Measurements from ENCODE around the gene TEX19. TPM values are rescaled to one million over a fixed set of nuclear protein-coding genes. Genes with fewer than 3 reads are reported as not detected.
A peak's percentile ranks its signal among the peaks of the same experiment; 100 is the strongest.

Gene TEX19
- total and polyA plus RNA-seq, 9 of the 15 experiments (the other 6 are each of a cell fraction or from before 2014, with no cell fraction given) = 0.10 to 4.9 (median 1.9) TPM

DNA sequence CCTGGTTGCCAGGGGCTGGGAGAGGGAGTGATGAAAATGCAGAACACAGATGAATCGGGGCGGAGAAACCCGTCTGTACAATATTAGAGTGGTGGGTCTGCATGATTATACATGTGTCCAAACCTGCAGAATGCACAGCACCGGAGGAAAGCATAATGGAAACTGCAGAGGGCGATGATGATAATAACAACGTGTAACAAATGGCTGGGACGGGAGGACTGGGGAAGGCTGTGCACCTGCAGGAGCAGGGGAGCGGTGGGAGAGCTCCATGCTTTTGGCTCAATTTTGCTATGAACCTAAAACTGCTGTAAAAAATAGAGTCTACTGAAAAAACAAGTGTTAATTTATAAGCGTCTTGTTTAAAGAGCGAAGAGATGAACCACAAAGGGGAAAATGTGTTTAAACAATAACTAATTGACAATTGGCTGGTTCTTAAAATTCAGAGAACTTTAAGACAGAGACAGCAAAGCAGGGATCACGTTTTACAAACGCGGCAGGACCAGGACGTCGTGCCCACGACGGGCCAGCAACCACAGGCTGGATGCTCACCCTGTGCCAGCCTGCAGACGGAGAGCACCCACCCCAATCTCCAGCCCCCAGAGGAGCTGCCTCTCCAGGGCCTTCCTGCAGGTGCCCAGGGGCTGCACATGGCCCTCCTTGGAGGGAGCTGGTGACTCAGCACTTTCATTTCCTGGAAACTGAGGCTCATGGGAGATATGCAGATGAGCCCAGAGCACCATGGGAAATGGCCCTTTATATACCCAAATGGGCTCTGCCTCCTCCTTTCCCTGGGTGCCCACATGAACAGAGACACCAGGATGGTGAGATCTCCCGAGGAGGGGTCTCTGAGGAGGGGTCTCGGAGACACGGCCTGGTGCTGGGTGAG, at the start of gene TEX19 (continued):
- TF ChIP-seq, protein P1, sequence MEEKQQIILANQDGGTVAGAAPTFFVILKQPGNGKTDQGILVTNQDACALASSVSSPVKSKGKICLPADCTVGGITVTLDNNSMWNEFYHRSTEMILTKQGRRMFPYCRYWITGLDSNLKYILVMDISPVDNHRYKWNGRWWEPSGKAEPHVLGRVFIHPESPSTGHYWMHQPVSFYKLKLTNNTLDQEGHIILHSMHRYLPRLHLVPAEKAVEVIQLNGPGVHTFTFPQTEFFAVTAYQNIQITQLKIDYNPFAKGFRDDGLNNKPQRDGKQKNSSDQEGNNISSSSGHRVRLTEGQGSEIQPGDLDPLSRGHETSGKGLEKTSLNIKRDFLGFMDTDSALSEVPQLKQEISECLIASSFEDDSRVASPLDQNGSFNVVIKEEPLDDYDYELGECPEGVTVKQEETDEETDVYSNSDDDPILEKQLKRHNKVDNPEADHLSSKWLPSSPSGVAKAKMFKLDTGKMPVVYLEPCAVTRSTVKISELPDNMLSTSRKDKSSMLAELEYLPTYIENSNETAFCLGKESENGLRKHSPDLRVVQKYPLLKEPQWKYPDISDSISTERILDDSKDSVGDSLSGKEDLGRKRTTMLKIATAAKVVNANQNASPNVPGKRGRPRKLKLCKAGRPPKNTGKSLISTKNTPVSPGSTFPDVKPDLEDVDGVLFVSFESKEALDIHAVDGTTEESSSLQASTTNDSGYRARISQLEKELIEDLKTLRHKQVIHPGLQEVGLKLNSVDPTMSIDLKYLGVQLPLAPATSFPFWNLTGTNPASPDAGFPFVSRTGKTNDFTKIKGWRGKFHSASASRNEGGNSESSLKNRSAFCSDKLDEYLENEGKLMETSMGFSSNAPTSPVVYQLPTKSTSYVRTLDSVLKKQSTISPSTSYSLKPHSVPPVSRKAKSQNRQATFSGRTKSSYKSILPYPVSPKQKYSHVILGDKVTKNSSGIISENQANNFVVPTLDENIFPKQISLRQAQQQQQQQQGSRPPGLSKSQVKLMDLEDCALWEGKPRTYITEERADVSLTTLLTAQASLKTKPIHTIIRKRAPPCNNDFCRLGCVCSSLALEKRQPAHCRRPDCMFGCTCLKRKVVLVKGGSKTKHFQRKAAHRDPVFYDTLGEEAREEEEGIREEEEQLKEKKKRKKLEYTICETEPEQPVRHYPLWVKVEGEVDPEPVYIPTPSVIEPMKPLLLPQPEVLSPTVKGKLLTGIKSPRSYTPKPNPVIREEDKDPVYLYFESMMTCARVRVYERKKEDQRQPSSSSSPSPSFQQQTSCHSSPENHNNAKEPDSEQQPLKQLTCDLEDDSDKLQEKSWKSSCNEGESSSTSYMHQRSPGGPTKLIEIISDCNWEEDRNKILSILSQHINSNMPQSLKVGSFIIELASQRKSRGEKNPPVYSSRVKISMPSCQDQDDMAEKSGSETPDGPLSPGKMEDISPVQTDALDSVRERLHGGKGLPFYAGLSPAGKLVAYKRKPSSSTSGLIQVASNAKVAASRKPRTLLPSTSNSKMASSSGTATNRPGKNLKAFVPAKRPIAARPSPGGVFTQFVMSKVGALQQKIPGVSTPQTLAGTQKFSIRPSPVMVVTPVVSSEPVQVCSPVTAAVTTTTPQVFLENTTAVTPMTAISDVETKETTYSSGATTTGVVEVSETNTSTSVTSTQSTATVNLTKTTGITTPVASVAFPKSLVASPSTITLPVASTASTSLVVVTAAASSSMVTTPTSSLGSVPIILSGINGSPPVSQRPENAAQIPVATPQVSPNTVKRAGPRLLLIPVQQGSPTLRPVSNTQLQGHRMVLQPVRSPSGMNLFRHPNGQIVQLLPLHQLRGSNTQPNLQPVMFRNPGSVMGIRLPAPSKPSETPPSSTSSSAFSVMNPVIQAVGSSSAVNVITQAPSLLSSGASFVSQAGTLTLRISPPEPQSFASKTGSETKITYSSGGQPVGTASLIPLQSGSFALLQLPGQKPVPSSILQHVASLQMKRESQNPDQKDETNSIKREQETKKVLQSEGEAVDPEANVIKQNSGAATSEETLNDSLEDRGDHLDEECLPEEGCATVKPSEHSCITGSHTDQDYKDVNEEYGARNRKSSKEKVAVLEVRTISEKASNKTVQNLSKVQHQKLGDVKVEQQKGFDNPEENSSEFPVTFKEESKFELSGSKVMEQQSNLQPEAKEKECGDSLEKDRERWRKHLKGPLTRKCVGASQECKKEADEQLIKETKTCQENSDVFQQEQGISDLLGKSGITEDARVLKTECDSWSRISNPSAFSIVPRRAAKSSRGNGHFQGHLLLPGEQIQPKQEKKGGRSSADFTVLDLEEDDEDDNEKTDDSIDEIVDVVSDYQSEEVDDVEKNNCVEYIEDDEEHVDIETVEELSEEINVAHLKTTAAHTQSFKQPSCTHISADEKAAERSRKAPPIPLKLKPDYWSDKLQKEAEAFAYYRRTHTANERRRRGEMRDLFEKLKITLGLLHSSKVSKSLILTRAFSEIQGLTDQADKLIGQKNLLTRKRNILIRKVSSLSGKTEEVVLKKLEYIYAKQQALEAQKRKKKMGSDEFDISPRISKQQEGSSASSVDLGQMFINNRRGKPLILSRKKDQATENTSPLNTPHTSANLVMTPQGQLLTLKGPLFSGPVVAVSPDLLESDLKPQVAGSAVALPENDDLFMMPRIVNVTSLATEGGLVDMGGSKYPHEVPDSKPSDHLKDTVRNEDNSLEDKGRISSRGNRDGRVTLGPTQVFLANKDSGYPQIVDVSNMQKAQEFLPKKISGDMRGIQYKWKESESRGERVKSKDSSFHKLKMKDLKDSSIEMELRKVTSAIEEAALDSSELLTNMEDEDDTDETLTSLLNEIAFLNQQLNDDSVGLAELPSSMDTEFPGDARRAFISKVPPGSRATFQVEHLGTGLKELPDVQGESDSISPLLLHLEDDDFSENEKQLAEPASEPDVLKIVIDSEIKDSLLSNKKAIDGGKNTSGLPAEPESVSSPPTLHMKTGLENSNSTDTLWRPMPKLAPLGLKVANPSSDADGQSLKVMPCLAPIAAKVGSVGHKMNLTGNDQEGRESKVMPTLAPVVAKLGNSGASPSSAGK (IDR thresholded peaks at IDR 0.05) = peak; percentile 100
- TF ChIP-seq ZNF3 (CRISPR knock-in tag; IDR thresholded peaks at IDR 0.05) = no peak
- TF ChIP-seq MYBL2 (IDR thresholded peaks at IDR 0.05; ENCODE audit: low read depth) = no peak
- no peak for TF ChIP-seq MYBL2 (CRISPR knock-in tag; IDR thresholded peaks at IDR 0.05; ENCODE audit: borderline replicate concordance)
- no peak for TF ChIP-seq MAZ (CRISPR knock-in tag; conservative IDR thresholded peaks at IDR 0.05 in 1 of 2, IDR thresholded peaks at IDR 0.05 in 1 of 2)
- no peak for TF ChIP-seq NFIX (CRISPR knock-in tag; IDR thresholded peaks at IDR 0.05; ENCODE audit: low read depth)
- no peak for TF ChIP-seq JUNB (CRISPR knock-in tag; conservative IDR thresholded peaks at IDR 0.05)
- TF ChIP-seq SMAD4 (CRISPR knock-in tag; conservative IDR thresholded peaks at IDR 0.05) = peak; percentile 48; the same call in 1 of the 2 replicates
- TF ChIP-seq, protein P2, sequence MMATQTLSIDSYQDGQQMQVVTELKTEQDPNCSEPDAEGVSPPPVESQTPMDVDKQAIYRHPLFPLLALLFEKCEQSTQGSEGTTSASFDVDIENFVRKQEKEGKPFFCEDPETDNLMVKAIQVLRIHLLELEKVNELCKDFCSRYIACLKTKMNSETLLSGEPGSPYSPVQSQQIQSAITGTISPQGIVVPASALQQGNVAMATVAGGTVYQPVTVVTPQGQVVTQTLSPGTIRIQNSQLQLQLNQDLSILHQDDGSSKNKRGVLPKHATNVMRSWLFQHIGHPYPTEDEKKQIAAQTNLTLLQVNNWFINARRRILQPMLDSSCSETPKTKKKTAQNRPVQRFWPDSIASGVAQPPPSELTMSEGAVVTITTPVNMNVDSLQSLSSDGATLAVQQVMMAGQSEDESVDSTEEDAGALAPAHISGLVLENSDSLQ (IDR thresholded peaks at IDR 0.05) = no peak
- peak; percentile 38; the same call in 1 of the 2 replicates for TF ChIP-seq RBFOX2 (IDR thresholded peaks at IDR 0.05; ENCODE audit: low read depth, low read length)
- no peak for TF ChIP-seq ZNF644 (tag; IDR thresholded peaks at IDR 0.05; ENCODE audit: low read depth)
- TF ChIP-seq GATAD2B (IDR thresholded peaks at IDR 0.05; ENCODE audit: borderline replicate concordance) = no peak
- no peak for TF ChIP-seq TCF7L2 (IDR thresholded peaks at IDR 0.05; ENCODE audit: low read depth, low read length)
- no peak for TF ChIP-seq PRMT5 (CRISPR knock-in tag; IDR thresholded peaks at IDR 0.05)
- peak; percentile 79 for TF ChIP-seq ZNF143 (CRISPR knock-in tag; IDR thresholded peaks at IDR 0.05)
